OCI-M2 (cell line): ENCODE data around the gene AFAP1.

Experiments used
- DNase-seq: peaks from one replicate; lab custom pipeline; 2025; ENCODE audit not compliant: unreplicated experiment; lab: John Stamatoyannopoulos, UW

AFAP1 gene

GRCh38 chr4:7968262-7968896 is 28.7 kb upstream of the AFAP1 start:
- DNase-seq: no peak

GRCh38 chr4:7967501-7968261 is 28.0 kb upstream of the AFAP1 start:
- no peak for DNase-seq

GRCh38 chr4:7967063-7967440 is 27.4 kb upstream of the AFAP1 start:
- DNase-seq: no peak

GRCh38 chr4:7966281-7967062 is 26.8 kb upstream of the AFAP1 start:
- DNase-seq: no peak

- no peak for DNase-seq
These were observed 25.4 kb upstream of the AFAP1 start for GRCh38 chr4:7964890-7965662.

GRCh38 chr4:7964459-7964858 is 24.8 kb upstream of the AFAP1 start:
- no peak for DNase-seq

GRCh38 chr4:7963691-7964090 is 24.0 kb upstream of the AFAP1 start:
- no peak for DNase-seq

- no peak for DNase-seq
These were observed 23.2 kb upstream of the AFAP1 start for GRCh38 chr4:7962609-7963508.

GRCh38 chr4:7960790-7961655 is 21.4 kb upstream of the AFAP1 start:
- DNase-seq: no peak

- no peak for DNase-seq
These were observed 20.5 kb upstream of the AFAP1 start for GRCh38 chr4:7960017-7960789.

- no peak for DNase-seq
These were observed 19.4 kb upstream of the AFAP1 start for GRCh38 chr4:7959078-7959477.

- no peak for DNase-seq
These were observed 17.4 kb upstream of the AFAP1 start for GRCh38 chr4:7956934-7957656.

- no peak for DNase-seq
These were observed 16.7 kb upstream of the AFAP1 start for GRCh38 chr4:7956270-7956808.

GRCh38 chr4:7955393-7955792 is 15.7 kb upstream of the AFAP1 start:
- DNase-seq: no peak

- no peak for DNase-seq
These were observed 13.0 kb upstream of the AFAP1 start for GRCh38 chr4:7952615-7953014.

GRCh38 chr4:7950301-7951092 is 10.8 kb upstream of the AFAP1 start:
- DNase-seq: no peak

GRCh38 chr4:7949759-7950158 is 10.1 kb upstream of the AFAP1 start:
- no peak for DNase-seq
